ENCODE measurements around the gene SHB. TPM values are rescaled to one million over a fixed set of nuclear protein-coding genes. Genes with fewer than 3 reads are reported as not detected.
A peak's percentile ranks its signal among the peaks of the same experiment; 100 is the strongest.

SHB gene
- total RNA-seq, 1 donor from 2014 or later = 18.5 TPM

DNA sequence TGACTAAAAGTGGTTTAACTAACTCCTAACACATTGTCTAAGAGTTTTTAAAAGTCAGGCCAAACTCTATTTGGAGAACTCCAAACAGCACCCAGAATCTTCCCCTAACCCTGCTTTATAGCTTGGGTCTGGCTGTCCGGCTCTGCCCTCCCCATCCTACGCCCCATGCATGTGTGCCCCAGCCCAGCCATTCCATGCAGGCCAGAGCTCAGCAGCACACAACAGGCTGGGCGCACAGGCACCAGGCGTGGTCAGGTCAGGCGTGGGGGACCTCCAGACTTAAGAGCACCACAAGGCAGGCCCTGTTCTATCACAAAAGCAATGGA lies 31.1 kb downstream of the SHB start:
- TF ChIP-seq, protein P1, sequence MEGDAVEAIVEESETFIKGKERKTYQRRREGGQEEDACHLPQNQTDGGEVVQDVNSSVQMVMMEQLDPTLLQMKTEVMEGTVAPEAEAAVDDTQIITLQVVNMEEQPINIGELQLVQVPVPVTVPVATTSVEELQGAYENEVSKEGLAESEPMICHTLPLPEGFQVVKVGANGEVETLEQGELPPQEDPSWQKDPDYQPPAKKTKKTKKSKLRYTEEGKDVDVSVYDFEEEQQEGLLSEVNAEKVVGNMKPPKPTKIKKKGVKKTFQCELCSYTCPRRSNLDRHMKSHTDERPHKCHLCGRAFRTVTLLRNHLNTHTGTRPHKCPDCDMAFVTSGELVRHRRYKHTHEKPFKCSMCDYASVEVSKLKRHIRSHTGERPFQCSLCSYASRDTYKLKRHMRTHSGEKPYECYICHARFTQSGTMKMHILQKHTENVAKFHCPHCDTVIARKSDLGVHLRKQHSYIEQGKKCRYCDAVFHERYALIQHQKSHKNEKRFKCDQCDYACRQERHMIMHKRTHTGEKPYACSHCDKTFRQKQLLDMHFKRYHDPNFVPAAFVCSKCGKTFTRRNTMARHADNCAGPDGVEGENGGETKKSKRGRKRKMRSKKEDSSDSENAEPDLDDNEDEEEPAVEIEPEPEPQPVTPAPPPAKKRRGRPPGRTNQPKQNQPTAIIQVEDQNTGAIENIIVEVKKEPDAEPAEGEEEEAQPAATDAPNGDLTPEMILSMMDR (IDR thresholded peaks at IDR 0.05; ENCODE audit: unreplicated experiment) = no peak
- DNase-seq (ENCODE audit: low spot score) = no peak
- Mint-ChIP-seq H3K36me3 (ENCODE audit: low read depth, unreplicated experiment) (peaks cover 3% of the 10 kb centered on the region), H3K4me3 (ENCODE audit: unreplicated experiment) (no peak overlapping the region), H3K4me1 (ENCODE audit: unreplicated experiment) (peaks cover 33% of the 10 kb centered on the region), H3K27me3 (ENCODE audit: unreplicated experiment) (peaks cover 3% of the 10 kb centered on the region), H3K27ac (ENCODE audit: unreplicated experiment) (no peak overlapping the region), H3K9me3 (ENCODE audit: unreplicated experiment) (no peaks in the 10 kb centered on the region)

DNA sequence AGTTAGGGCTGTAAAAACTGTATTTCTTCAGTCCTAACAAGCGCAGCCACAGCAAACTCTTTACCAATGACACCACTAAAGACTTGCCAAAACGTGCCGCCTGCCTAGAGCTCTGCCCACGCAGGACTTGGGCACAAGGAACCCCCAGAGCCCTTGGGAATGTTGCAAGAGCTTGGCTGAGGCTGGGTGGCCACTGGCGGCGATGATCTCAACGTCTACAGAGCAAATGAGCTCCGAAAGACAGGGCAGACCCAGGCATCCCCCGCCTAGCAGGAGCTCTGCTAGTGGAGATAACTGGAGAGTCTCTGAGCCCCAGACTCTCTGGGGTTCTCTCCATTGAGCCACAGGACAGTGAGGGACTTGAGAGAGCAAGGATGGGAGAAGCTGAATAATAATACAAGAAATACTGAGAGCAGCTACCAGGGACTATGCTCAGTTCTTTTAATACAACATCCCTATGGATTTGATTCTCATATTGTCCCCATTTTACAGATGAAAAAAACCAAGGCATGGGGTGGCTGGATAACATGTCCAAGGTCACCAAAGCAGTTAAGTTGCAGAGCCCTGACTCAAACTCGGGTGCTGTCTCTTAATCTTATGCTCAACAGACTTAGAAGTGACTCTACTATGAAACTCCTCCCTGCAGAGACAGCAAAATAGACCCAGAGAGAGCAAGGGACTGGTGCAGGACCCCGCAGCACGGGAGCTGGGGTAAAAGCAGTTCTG lies 32.5 kb downstream of the SHB start:
- Mint-ChIP-seq H3K4me1 (ENCODE audit: unreplicated experiment) (peaks cover 44% of the 10 kb centered on the region), H3K4me3 (ENCODE audit: unreplicated experiment) (no peak overlapping the region), H3K27ac (ENCODE audit: unreplicated experiment) (no peak overlapping the region), H3K9me3 (ENCODE audit: unreplicated experiment) (no peaks in the 10 kb centered on the region), H3K36me3 (ENCODE audit: low read depth, unreplicated experiment) (no peaks in the 10 kb centered on the region), H3K27me3 (ENCODE audit: unreplicated experiment) (peaks cover 7% of the 10 kb centered on the region)
- DNase-seq (ENCODE audit: low spot score) = no peak
- TF ChIP-seq, protein P1 (IDR thresholded peaks at IDR 0.05; ENCODE audit: unreplicated experiment) = no peak

DNA sequence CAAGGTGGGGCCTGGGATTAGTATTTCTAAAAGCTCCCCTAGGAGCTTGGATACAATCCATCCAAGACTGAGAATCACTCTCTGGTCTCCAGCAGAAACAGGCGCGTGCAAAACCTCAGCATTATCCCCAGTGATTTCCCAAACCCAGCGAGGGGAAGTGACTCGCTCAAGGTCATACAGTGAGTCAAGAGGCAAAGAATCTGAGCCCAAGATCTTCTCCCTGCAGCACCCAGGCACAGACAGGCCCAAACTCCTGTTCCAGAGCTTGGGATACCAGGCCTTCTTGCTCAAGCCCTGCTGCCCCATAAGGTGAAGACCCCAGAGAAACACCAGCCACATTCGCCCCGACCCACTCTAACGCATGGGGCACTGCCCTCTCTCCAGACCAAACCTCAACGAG lies 33.2 kb downstream of the SHB start:
- Mint-ChIP-seq H3K27ac (ENCODE audit: unreplicated experiment) (peak overlapping the region; percentile 11), H3K27me3 (ENCODE audit: unreplicated experiment) (peaks cover 7% of the 10 kb centered on the region), H3K4me1 (ENCODE audit: unreplicated experiment) (peaks cover 44% of the 10 kb centered on the region), H3K36me3 (ENCODE audit: low read depth, unreplicated experiment) (no peaks in the 10 kb centered on the region), H3K4me3 (ENCODE audit: unreplicated experiment) (no peak overlapping the region), H3K9me3 (ENCODE audit: unreplicated experiment) (no peaks in the 10 kb centered on the region)
- TF ChIP-seq, protein P1 (IDR thresholded peaks at IDR 0.05; ENCODE audit: unreplicated experiment) = no peak
- no peak for DNase-seq (ENCODE audit: low spot score)

DNA sequence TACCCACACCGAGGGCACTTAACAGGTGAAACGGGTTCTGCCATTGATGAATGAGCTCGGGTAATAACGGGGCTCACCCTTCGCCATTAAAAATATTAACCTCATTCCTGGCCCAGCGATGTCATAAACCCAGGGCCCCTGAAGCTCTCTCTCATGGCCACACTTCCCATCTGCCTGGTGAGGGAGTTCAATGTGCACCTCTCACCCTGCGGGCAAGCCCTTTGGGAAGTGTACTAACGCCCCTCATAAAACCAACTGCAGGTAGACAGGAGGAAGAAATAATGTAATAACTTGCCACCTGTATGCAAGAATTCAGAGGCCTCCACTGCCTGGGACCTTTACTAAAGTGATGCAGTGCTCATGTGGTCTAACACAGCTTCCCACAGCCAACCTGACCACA lies 35.1 kb downstream of the SHB start:
- no peaks in the 10 kb centered on the region for H3K9me3 Mint-ChIP-seq (ENCODE audit: unreplicated experiment)
- no peak overlapping the region for H3K4me3 Mint-ChIP-seq (ENCODE audit: unreplicated experiment)
- peaks cover 35% of the 10 kb centered on the region for H3K4me1 Mint-ChIP-seq (ENCODE audit: unreplicated experiment)
- H3K27ac Mint-ChIP-seq (ENCODE audit: unreplicated experiment) = no peak overlapping the region
- no peaks in the 10 kb centered on the region for H3K36me3 Mint-ChIP-seq (ENCODE audit: low read depth, unreplicated experiment)
- H3K27me3 Mint-ChIP-seq (ENCODE audit: unreplicated experiment) = peaks cover 5% of the 10 kb centered on the region
- TF ChIP-seq, protein P1 (IDR thresholded peaks at IDR 0.05; ENCODE audit: unreplicated experiment) = no peak
- DNase-seq (ENCODE audit: low spot score) = no peak

DNA sequence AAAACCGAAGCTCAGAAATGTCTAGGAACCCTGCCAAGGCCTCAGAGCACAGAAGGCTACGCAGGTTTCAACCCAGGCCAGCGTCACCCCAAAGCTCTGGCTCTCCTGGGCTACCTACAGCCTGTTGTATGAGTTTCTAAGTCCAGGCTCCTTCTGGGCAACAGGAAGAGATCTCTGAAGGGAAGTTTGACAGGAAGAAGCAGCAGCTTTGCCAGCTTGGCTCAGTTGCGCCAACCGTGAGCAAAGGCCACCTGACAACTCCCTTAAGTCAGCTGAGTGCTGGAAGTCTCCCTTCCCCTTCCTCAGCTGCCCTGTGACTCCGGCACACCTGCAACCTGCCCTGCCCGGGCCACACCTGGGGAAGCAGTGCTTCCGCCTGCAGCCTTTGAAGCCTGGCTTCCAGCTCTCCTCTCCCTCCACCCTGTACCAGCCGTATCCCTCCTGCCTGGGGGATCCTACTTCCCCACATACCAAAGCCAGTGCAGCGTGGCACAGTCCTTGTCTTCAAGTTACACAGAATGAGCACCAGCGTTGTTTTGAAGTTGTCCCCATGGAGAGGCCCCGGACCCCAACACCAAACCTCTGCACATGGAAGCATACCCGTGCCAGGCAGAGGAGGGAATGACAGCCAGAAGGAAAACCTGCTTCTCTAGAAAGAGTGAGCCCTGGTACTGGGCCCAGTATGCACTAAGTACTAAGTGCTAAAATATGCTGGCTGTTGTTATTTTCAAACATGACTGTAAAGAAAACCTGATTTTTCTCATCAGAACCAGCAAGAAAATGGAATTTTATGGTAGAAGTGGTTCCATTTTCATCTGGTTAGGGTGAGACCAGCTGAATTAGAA lies 36.5 kb downstream of the SHB start:
- no peak for DNase-seq (ENCODE audit: low spot score)
- peak overlapping the region; percentile 76 for H3K27ac Mint-ChIP-seq (ENCODE audit: unreplicated experiment)
- H3K4me3 Mint-ChIP-seq (ENCODE audit: unreplicated experiment) = no peak overlapping the region
- H3K4me1 Mint-ChIP-seq (ENCODE audit: unreplicated experiment) = peaks cover 28% of the 10 kb centered on the region
- TF ChIP-seq, protein P1 (IDR thresholded peaks at IDR 0.05; ENCODE audit: unreplicated experiment) = no peak
- H3K9me3 Mint-ChIP-seq (ENCODE audit: unreplicated experiment) = no peaks in the 10 kb centered on the region
- H3K36me3 Mint-ChIP-seq (ENCODE audit: low read depth, unreplicated experiment) = no peaks in the 10 kb centered on the region
- peaks cover 5% of the 10 kb centered on the region for H3K27me3 Mint-ChIP-seq (ENCODE audit: unreplicated experiment)
